Measurements from ENCODE around the gene SPEM2.

SPEM2 gene

DNA sequence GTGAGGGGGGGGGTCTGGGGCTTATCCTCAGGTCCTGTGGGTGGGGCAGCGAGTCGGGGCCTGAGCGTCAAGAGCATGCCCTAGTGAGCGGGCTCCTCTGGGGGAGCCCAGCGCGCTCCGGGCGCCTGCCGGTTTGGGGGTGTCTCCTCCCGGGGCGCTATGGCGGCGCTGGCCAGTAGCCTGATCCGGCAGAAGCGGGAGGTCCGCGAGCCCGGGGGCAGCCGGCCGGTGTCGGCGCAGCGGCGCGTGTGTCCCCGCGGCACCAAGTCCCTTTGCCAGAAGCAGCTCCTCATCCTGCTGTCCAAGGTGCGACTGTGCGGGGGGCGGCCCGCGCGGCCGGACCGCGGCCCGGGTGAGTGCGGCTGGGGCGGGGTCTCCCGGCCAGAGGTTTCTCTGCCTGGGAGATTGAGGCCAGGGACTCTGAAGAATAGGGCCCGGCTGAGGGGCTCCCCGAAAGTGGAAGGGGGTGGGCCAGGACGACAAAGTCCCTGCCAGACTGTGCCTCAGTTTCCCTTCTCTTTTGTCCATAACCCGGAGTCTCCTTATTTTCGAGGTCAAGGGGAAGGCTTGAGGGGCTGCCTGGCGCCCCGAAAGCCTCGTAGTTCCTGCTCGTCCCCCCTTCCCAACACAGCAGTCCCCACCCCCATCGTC is 14.2 kb downstream of the SPEM2 start, which contains the start of gene FGF11:
Gene FGF11 (plus strand): TSS at position 51 of the 651 bp plus-strand sequence. CDS start 109 bp downstream, at position 160.
- DNase-seq (ENCODE audit: low read depth), result peak; percentile 33
- Histone ChIP-seq H3K4me3 (ENCODE audit: low read length) (peak within 1 kb of the TSS; percentile 71), H3K27me3 (replicated peaks; ENCODE audit: control insufficient read depth, insufficient read depth, low read length) (peaks cover 15% of the 10 kb centered on the region), H3K9me3 (ENCODE audit: control insufficient read depth, low read length) (no peaks in the 10 kb centered on the region), H3K4me1 (ENCODE audit: control insufficient read depth, insufficient read depth, low read length) (peaks cover 28% of the 10 kb centered on the region), H3K36me3 (ENCODE audit: control insufficient read depth, insufficient read depth, low read length, severe bottlenecking) (no peaks in the 10 kb centered on the region), H3K9ac (ENCODE audit: low read length) (peak within 1 kb of the TSS; percentile 54)

- peak overlapping the region; percentile 71 for H3K4me3 ChIP-seq (ENCODE audit: low read length)
- peaks cover 28% of the 10 kb centered on the region for H3K4me1 ChIP-seq (ENCODE audit: control insufficient read depth, insufficient read depth, low read length)
- peak overlapping the region; percentile 54 for H3K9ac ChIP-seq (ENCODE audit: low read length)
- H3K36me3 ChIP-seq (ENCODE audit: control insufficient read depth, insufficient read depth, low read length, severe bottlenecking), result no peaks in the 10 kb centered on the region
- peaks cover 15% of the 10 kb centered on the region for H3K27me3 ChIP-seq (replicated peaks; ENCODE audit: control insufficient read depth, insufficient read depth, low read length)
- peak; percentile 72 for DNase-seq (ENCODE audit: low read depth)
- H3K9me3 ChIP-seq (ENCODE audit: control insufficient read depth, low read length), result no peaks in the 10 kb centered on the region
Measured at GRCh38 chr17:7440113-7440833, 14.9 kb downstream of the SPEM2 start.

DNA sequence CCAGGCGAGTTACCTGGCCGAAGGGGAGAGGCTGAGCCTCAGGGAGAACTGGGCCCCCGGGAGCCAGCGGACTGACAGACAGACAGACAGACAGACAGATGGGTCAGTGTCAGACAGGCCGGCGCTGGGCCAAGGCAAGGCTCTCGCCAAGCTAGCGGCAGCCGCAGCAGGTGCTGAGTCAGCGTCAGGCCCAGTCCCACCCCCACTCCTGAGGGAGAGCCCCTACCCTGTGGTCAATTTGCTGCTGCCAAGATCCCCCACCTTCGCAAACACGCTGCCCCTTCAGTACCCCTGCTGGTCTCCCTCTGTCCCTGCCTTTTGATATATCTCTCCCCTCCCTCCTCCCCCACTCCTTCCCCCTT is 15.4 kb downstream of the SPEM2 start:
- Histone ChIP-seq H3K4me3 (ENCODE audit: low read length) (no peak overlapping the region), H3K4me1 (ENCODE audit: control insufficient read depth, insufficient read depth, low read length) (peaks cover 25% of the 10 kb centered on the region), H3K36me3 (ENCODE audit: control insufficient read depth, insufficient read depth, low read length, severe bottlenecking) (no peaks in the 10 kb centered on the region), H3K27me3 (replicated peaks; ENCODE audit: control insufficient read depth, insufficient read depth, low read length) (peaks cover 19% of the 10 kb centered on the region), H3K9me3 (ENCODE audit: control insufficient read depth, low read length) (no peaks in the 10 kb centered on the region), H3K9ac (ENCODE audit: low read length) (no peak overlapping the region)
- peak; percentile 43 for DNase-seq (ENCODE audit: low read depth)

DNA sequence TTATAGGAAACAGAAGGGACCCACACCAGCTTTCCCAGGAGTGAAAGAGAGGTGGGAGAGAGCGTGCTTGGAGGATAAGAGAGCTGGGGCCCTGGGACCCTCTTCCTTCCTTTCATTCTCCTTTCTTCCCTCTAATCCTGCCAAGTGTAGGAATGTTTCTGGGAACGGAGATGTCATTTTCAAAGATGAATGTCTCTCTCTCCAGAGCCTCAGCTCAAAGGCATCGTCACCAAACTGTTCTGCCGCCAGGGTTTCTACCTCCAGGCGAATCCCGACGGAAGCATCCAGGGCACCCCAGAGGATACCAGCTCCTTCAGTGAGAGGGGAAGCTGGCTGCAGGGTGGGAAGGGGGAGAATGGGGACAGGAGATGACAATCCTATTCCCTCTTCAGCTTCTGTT is 15.8 kb downstream of the SPEM2 start:
- Histone ChIP-seq H3K27me3 (replicated peaks; ENCODE audit: control insufficient read depth, insufficient read depth, low read length) (peaks cover 23% of the 10 kb centered on the region), H3K9ac (ENCODE audit: low read length) (no peak overlapping the region), H3K36me3 (ENCODE audit: control insufficient read depth, insufficient read depth, low read length, severe bottlenecking) (no peaks in the 10 kb centered on the region), H3K4me3 (ENCODE audit: low read length) (no peak overlapping the region), H3K9me3 (ENCODE audit: control insufficient read depth, low read length) (no peaks in the 10 kb centered on the region), H3K4me1 (ENCODE audit: control insufficient read depth, insufficient read depth, low read length) (peaks cover 24% of the 10 kb centered on the region)
- no peak for DNase-seq (ENCODE audit: low read depth)

- Histone ChIP-seq H3K4me3 (ENCODE audit: low read length) (no peak overlapping the region), H3K9ac (ENCODE audit: low read length) (no peak overlapping the region), H3K4me1 (ENCODE audit: control insufficient read depth, insufficient read depth, low read length) (peaks cover 24% of the 10 kb centered on the region), H3K9me3 (ENCODE audit: control insufficient read depth, low read length) (no peaks in the 10 kb centered on the region), H3K36me3 (ENCODE audit: control insufficient read depth, insufficient read depth, low read length, severe bottlenecking) (no peaks in the 10 kb centered on the region), H3K27me3 (replicated peaks; ENCODE audit: control insufficient read depth, insufficient read depth, low read length) (peaks cover 30% of the 10 kb centered on the region)
- no peak for DNase-seq (ENCODE audit: low read depth)
Measured at GRCh38 chr17:7442142-7442541, 16.7 kb downstream of the SPEM2 start.

GRCh38 chr17:7443499-7444485 is 18.4 kb downstream of the SPEM2 start:
- Histone ChIP-seq H3K9me3 (ENCODE audit: control insufficient read depth, low read length) (no peaks in the 10 kb centered on the region), H3K4me1 (ENCODE audit: control insufficient read depth, insufficient read depth, low read length) (peaks cover 21% of the 10 kb centered on the region), H3K36me3 (ENCODE audit: control insufficient read depth, insufficient read depth, low read length, severe bottlenecking) (no peaks in the 10 kb centered on the region), H3K4me3 (ENCODE audit: low read length) (no peak overlapping the region), H3K27me3 (replicated peaks; ENCODE audit: control insufficient read depth, insufficient read depth, low read length) (peaks cover 31% of the 10 kb centered on the region), H3K9ac (ENCODE audit: low read length) (no peak overlapping the region)
- peak; percentile 31 for DNase-seq (ENCODE audit: low read depth)

DNA sequence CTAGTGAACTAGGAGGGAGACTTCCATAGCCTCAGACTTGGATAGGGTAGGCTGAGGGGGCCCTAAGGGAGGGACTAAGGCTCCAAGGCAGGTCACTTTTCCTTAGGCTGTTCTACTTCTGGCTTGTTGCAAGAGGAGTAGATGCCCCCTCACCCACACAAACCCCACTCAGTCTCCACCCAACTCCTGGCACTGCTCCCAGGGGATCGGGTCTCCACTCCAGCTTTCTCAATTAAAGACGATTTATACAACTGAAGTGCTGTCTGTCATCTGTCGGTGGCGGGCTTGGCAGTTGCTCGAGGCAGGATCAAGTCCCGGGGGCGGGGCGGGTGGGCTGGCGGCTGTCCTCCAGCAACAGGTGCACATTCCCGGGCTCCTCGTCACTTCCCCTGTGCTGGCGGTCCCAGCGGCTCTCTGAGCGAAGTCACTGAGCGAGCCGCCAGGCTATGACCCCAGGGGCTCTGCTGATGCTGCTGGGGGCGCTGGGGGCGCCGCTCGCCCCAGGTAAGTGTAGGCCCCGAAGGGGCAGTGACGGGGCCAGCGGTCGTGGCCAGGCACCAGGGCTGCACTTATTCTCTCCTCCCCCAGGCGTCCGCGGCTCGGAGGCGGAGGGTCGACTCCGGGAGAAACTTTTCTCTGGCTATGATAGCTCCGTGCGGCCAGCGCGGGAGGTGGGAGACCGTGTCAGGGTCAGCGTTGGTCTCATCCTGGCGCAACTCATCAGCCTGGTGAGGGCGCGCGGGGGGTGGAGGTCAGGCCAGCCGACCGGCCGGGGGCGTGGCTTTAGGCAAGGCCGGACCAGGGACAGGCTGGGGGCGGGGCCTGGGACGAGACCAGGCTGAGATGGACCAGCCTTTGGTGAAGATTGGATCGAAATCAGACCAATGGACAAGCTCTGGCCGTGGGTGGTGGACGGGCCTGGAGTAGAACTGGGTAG is 19.5 kb downstream of the SPEM2 start, which contains the start of gene CHRNB1:
Gene CHRNB1 (plus strand): TSS at position 380 of the 937 bp plus-strand sequence. CDS start 67 bp downstream, at position 447.
- H3K4me3 ChIP-seq (ENCODE audit: low read length), result peak within 1 kb of the TSS; percentile 70
- H3K4me1 ChIP-seq (ENCODE audit: control insufficient read depth, insufficient read depth, low read length), result peaks cover 18% of the 10 kb centered on the region
- no peak within 1 kb of the TSS for H3K9ac ChIP-seq (ENCODE audit: low read length)
- DNase-seq (ENCODE audit: low read depth), result peak; percentile 48
- H3K9me3 ChIP-seq (ENCODE audit: control insufficient read depth, low read length), result no peaks in the 10 kb centered on the region
- no peaks in the 10 kb centered on the region for H3K36me3 ChIP-seq (ENCODE audit: control insufficient read depth, insufficient read depth, low read length, severe bottlenecking)
- peaks cover 27% of the 10 kb centered on the region for H3K27me3 ChIP-seq (replicated peaks; ENCODE audit: control insufficient read depth, insufficient read depth, low read length)

GRCh38 chr17:7445619-7445968 is 20.2 kb downstream of the SPEM2 start:
- H3K27me3 ChIP-seq (replicated peaks; ENCODE audit: control insufficient read depth, insufficient read depth, low read length), result peaks cover 27% of the 10 kb centered on the region
- H3K9ac ChIP-seq (ENCODE audit: low read length), result no peak overlapping the region
- peak overlapping the region; percentile 70 for H3K4me3 ChIP-seq (ENCODE audit: low read length)
- no peak for DNase-seq (ENCODE audit: low read depth)
- no peaks in the 10 kb centered on the region for H3K36me3 ChIP-seq (ENCODE audit: control insufficient read depth, insufficient read depth, low read length, severe bottlenecking)
- H3K4me1 ChIP-seq (ENCODE audit: control insufficient read depth, insufficient read depth, low read length), result peaks cover 13% of the 10 kb centered on the region
- no peaks in the 10 kb centered on the region for H3K9me3 ChIP-seq (ENCODE audit: control insufficient read depth, low read length)

DNA sequence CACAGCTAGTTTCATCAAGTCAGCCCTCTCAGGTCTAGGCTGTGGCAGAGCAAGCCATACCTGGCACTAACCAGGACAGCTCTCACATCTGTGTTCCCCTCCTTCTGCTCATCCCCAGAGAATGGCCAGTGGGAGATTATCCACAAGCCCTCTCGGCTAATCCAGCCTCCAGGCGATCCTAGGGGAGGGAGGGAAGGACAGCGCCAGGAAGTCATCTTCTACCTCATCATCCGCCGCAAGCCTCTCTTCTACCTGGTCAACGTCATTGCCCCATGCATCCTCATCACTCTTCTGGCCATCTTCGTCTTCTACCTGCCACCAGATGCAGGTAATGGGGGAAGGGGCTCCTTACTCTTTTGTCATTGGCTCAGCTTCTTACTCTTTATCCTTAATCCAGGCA is 23.0 kb downstream of the SPEM2 start:
- Histone ChIP-seq H3K9ac (ENCODE audit: low read length) (no peak overlapping the region), H3K27me3 (replicated peaks; ENCODE audit: control insufficient read depth, insufficient read depth, low read length) (peaks cover 27% of the 10 kb centered on the region), H3K36me3 (ENCODE audit: control insufficient read depth, insufficient read depth, low read length, severe bottlenecking) (no peaks in the 10 kb centered on the region), H3K4me1 (ENCODE audit: control insufficient read depth, insufficient read depth, low read length) (peaks cover 7% of the 10 kb centered on the region), H3K4me3 (ENCODE audit: low read length) (no peak overlapping the region), H3K9me3 (ENCODE audit: control insufficient read depth, low read length) (no peaks in the 10 kb centered on the region)
- DNase-seq (ENCODE audit: low read depth), result no peak

GRCh38 chr17:7459961-7460545 is 34.6 kb downstream of the SPEM2 start:
- H3K4me1 ChIP-seq (ENCODE audit: control insufficient read depth, insufficient read depth, low read length), result peaks cover 14% of the 10 kb centered on the region
- no peak overlapping the region for H3K9ac ChIP-seq (ENCODE audit: low read length)
- H3K9me3 ChIP-seq (ENCODE audit: control insufficient read depth, low read length), result no peaks in the 10 kb centered on the region
- no peak overlapping the region for H3K4me3 ChIP-seq (ENCODE audit: low read length)
- peaks cover 29% of the 10 kb centered on the region for H3K36me3 ChIP-seq (ENCODE audit: control insufficient read depth, insufficient read depth, low read length, severe bottlenecking)
- H3K27me3 ChIP-seq (replicated peaks; ENCODE audit: control insufficient read depth, insufficient read depth, low read length), result no peaks in the 10 kb centered on the region
- DNase-seq (ENCODE audit: low read depth), result no peak

Measured in adipocyte (in vitro differentiated cells).